HG02588 (cell line): ENCODE results near the gene MAP2K6.

ENCODE experiments used
- ATAC-seq: cut with Tn5 transposase; IDR thresholded peaks from one replicate; pipeline ENCODE4 v1.9.1; 2021; ENCODE audit warnings: mild to moderate bottlenecking, moderate library complexity; ENCODE audit not compliant: unreplicated experiment

The MAP2K6 gene

DNA sequence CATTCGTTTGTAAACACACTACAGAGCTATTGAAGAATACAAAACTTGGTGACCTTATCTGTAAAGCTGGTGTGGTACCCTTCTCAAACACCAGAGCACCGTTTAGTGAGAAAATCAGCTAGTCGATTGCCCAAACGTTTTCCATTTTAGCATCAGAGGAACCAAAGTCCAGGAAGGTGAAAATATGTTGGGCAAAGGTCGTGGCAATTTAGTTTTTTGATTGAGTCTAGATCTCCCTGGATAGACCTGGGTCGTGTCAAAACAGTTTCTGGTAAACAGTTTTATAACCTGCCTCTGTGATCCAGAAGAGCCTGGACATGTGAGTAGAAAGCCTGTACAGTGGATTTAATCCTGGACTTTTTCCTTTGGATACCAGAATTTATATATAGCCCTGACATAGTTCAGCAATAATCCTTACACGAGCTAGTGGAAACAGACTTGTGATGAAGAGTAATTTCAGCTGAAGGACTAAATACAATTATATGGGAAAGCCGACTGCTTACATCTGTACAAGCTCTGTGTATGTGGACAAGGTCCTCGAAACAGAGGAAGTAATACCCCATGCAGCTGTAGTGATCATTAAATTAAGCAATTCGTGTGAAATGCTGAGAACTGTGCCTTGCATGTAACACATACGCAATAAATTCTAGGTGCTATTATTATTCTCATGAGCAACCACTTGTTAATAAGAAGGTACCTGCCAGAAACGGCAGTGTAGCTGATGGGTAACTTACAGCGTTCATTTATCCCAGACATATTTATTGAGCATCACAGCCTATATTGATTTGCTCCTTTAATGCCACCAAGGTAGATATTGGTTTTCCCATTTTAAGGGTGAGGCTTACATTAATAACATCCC is 72.5 kb downstream of the MAP2K6 start:
- no peak for ATAC-seq

DNA sequence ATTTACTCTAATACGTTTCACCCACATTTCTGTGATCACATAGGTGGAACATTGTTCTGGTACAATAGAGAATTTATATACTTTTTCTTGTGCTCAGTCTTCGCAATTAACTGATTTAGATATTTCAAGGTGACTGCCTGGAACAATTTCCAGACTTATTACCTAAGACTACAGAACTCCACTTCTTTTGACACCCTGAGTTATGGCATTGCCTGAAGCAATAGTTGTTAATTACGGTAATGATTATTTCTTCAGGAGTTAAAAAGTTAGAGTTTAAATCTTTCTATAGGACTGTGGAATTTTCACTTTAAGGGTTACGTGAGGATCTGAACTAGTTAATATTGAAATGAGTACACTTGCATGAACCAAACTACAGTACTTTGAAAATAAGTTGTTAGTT is 74.8 kb downstream of the MAP2K6 start:
- no peak for ATAC-seq

DNA sequence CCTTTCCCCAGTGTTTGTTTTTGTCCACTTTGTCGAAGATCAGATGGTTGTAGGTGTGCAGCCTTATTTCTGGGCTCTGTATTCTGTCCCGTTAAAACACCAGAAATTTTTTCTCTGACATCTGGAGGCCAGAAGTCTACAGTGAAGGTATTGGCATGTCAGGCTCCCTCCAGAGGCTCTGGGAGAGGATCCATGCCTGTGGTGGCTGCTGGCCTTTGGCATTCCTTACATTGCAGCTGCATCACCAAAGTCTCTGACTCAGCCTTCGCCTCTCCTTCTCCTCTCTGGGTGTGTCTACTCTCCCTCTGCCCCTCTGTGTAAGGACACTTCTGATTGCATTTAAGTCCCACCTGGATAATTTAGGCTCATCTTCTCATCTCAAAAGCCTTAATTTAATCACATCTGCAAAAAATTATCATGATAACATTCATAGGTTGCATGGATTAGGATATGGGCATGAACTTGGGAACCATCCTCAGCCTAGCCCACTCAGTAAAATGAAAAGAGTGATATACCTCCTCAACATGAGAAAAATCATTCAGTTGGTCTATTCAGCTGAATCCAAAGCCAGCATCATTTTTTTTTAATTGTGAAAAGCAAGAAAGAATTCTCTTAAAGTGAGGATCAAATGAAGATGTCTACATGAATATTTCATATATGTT is 78.0 kb downstream of the MAP2K6 start:
- ATAC-seq = no peak

DNA sequence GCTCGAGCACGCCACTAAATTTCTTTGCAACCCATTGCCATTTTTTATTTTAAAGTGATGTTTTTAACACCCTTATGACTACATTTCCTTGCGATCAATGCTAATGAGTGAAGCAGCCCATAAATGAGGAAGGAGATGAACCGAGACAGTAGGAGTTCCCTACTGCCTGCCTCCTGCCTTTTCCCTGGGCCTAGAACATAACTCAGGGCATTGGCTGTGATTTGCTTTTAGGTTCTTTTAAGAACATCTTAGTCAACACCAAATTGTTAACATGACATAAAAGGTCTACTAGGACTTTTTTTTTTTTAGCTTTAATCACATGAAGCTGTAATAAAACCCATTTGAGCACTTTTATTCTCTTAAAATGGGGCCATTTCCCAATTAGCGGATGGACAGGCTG is 81.3 kb downstream of the MAP2K6 start:
- ATAC-seq = no peak

DNA sequence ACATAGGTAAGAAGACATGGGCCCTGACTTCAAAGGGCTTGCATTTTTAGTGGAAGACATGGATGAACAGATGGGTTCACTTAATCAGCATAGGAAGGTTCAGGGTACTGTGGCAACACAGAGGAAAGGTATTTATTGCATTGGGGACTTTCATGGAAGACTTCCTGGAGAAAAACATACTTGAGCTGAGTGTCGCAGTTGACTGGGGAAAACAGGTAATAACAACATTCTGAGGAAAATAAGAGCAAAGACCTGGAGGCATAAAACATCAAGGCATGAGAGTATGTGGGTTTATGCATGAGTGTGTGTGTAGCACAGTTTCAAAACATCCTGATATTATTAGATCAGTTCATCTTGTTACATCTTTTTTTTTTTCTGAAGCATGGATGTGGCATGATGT is 82.7 kb downstream of the MAP2K6 start:
- ATAC-seq = no peak

DNA sequence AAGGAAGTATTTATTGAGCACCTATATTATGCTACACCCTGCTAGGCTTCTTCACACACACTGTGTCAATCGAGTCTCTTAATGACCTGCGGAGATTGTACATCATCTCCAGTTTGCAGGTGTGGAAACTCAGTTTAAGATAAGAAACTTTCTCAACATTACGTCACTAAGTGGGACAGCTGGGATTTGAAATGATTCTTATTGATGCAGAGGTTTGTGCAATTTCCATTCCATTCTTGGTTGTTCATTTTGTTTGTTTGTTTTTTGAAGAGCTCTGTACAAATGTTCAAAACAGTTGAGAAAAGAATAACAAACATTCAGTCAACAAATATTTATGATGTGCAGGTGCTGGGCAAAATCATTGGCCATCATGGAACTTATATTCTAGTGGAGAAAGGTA is 84.8 kb downstream of the MAP2K6 start:
- ATAC-seq = no peak

DNA sequence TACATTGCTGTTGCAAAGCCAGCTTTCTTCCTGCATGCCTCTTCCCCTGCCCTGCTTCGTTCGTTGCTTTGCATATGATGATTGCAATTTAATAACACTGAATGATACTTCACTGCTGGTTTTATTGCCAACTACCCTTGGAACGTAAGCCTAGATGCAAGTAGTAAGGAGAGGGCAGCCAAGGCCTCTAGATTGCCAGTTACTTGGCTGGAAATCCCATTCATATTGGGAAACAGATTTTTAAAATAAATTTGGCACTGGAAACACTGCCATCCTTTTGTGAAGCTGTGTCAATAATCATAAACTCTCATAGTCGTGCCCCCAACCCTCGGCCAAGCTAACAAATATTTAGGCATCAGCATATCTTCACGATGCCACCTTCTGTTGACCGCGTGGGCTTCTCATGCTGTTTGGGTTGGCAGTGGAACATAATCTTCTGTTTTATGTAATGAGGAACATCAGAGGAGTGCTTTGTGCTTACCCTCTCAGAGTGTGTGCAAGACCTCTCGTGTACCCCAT is 86.5 kb downstream of the MAP2K6 start:
- no peak for ATAC-seq

DNA sequence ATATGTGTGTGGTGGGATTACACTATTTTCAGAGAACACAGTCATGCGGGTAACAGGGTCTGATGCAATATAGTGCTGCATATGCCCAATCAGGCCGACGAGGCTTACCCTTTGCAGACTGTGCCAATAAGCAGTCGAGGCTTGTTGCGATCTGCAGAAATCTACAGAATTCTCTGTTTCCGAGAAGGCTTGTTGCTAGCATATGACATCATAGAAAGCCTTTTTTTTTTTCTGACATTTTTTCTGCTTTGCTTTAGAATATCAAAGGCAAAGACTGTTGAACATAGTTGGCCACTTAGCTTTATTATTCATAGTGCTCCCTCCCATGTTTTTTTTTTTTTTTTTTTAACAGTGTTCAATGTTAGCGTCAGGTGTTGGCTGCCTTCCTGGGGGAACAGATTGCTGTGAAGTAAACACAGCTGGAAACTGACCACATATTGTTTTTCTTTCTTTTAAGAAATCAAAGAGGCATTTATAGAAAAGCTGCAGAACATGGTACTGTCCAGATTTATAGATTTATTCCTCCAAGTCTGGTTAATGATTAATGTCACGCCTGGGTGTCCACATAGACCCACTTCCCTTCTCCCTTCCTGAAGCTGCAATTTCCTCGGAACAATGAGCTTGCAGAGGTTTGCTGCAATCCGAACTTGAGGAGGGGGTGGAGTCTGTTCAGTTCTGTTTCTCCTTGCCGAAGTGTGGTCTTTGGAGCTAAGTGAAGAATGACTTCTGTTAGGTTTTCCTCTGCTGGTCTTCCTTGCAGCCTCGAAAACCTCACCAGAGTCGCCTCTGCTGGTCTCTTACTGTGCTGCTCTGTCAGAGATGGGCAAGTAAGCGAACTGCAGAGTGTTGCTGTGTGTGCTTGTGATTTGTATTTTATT is 87.3 kb downstream of the MAP2K6 start:
- ATAC-seq = no peak

DNA sequence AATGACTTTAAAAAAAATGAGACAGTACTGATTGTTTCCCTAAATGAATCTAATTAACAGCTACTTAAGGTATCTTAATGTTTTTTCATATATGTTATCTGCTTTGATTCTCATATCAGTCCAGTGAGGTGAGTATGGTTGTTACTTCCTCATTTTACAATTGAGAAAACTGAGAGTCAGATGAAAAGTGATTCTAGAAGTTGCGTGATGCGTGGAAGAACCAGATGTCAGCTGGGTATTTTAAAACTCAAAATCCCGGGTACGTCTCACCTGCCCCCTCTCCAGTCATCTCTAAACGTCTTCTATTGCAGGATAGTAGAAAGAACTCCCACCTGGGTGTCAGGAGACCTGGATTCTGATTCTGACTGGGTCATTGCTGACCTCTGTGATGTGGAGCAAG is 89.2 kb downstream of the MAP2K6 start:
- peak; percentile 83 for ATAC-seq

DNA sequence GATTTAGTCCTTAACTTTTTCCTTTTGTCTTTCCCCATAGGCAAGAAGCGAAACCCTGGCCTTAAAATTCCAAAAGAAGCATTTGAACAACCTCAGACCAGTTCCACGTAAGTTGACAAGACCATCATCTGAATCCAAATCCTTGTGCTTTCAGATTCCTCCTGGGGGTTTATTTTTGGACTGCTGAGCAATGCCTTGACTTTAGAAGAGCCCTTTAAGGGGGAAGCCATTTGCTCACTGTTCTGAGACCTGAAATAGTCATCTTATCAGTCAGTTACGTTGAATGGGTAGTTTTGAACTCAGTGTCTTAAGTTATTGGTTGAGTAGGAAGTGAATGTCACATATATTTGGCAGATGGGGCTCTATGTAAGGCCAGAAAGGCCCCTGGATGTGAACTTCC is 91.2 kb downstream of the MAP2K6 start:
- ATAC-seq = no peak

DNA sequence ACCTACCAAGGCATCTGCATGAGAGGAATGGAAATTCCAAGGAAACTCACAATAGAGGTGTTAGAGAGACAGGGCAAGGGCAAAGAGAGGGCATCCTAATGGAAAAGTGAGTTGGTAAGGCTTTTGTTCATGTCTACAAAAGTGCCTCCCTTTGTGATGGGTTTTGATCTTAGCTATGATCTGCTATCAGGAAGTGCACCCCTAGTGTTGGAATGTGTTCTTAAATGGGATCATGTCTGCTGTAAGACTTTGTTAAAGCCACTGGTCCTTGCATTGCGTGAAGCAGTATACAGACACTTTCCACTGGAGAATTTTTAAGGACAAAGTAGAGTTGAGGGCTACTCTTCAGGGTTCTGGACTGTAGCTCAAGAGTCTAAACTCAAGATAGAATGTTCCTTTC is 92.0 kb downstream of the MAP2K6 start:
- ATAC-seq = no peak

DNA sequence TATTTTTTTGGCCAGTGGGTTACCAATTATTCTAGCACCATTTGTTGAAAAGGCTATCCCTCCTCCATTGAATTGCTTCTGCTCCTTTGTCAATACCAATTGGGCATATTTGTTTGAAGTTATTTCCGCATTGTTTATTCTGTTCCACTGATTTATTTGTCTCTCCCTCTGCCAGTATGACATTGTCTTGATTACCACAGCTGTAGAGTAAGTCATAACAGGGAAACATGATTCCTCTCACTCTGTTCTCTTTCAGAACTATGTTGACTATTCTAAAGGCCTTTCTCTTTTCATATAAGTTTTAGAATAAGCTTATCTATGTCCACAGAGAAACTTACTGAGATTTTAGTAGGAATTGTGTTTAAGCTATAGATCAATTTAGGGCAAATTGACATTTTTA is 94.3 kb downstream of the MAP2K6 start:
- ATAC-seq = no peak

DNA sequence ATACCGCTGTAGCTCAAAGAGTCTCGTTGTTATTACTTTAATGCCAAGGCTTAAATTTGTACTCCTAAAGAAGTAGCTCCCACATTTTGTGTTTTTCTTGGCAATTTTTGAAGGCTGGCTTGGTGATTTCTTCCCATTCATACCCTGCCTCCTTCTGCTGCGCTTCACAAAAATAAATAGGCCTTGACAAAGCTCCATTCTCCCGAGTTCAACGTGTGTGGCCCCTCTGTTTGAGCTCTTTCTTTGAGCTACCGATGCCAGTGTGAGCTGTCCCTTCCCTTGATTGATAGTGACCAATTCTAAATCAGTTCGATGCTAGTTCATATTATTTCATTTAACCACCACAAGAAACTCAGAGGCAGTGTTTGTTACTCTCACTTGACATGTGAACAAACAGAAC is 96.8 kb downstream of the MAP2K6 start:
- ATAC-seq = no peak

DNA sequence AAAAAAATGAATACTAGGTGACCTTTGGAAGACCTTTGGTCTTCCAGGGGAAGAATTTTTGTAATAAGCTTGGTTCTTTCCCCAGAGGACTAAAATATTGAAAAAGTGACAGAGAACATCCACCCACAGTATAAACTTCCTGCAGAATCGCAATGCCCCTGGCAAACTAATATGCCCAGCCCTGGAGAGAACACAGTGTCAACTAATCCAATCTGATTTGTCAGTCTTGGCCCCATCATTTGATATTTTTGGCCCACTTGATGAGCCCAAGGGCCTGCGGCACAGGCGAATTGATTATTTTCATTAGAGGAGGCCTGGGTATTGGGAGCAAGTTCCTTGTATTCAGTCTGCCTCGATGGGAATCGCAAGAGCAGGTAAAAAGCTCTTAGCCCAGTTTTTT is 98.4 kb downstream of the MAP2K6 start:
- ATAC-seq = no peak

DNA sequence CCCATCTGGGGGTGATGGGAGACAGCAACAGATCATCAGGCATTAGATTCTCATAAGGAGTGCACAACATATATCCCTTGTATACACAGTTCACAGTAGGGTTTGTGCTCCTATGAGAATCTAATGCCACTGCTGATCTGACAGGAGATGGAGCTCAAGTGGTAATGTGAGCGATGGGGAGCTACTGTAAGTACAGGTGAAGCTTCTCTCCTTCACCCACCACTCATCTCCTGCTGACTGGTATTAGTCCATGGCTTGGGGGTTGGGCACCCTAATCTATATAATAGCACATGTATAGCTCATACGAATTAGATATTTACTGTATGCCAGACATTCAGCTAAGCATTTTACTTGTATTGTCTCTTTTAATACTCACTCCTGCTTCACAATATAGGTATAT is 101.7 kb downstream of the MAP2K6 start:
- ATAC-seq = no peak

DNA sequence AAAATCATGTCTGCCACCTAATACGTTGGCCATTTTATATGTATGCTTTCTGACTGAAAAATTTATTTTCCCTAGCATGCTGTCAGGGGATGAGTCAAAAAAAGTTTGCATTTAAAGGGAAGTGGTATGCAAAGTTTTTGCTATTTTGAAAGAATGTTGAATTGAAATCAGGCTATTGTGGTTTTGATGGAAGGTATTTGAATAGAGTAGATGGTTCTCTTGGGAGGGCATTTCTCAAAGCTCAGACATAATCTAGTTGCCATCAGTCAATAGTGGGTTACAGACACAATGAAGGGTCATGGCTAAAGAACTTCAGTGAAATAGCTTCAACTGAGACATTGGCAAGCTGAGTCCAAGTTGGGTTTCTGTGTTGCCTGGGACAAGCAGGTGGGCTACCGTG is 102.4 kb downstream of the MAP2K6 start:
- peak; percentile 90 for ATAC-seq

DNA sequence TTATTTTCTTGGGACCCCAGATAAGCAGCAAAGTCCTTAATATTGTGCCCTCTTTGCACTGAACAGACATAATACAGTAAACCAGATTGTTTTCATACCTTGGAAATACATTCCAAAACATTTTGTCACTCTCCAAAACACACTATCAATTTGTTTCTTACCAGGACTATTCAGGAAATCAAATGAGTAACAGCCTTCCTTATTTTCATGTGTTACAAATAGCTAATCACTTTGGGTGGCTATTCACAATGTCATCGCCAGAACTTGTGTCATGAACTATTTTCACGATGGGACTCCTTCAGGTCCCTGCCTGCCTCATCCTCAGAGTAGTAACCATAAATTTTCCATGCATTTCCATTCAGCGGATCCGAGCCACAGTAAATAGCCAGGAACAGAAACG is 104.5 kb downstream of the MAP2K6 start:
- ATAC-seq = no peak

DNA sequence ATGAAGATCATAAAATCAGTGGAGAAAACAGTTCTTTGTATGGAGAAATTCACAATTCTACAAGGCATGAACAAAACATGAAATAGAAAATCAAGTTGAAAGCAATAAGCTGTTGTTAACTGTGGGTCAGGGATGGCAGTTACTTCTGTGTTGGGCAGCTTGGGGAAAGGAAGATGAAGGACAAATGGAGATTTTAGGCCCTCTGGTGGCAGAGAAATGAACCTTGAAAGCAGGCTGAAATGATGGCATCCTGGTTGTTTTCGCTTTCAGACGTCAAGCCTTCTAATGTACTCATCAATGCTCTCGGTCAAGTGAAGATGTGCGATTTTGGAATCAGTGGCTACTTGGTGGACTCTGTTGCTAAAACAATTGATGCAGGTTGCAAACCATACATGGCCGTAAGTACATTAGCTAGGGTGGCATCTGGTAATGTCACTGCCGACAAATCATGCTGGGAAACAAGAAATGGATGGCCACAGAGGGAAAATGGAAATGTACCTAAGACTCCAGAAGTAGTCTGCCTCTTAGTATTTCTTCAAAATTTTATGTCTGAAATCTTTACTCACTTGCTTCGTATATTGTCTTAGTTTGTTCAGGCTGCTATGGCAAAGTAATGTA is 108.9 kb downstream of the MAP2K6 start:
- ATAC-seq = peak; percentile 73

DNA sequence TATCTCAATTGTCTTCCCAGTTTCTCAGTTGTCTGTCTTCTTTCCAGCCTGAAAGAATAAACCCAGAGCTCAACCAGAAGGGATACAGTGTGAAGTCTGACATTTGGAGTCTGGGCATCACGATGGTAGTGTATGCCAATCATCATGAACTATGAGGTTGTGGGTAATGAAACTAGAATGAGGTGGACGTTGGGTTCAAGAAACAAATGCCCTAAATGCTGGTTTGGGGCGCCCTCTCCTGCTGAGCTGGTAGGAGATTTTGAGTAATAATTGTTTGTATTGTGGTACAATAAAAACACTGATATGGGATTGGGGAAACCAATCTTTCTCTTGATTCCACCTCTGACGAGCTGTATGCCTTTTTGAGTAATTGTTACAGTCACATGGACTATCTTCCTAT is 110.4 kb downstream of the MAP2K6 start:
- ATAC-seq = no peak

DNA sequence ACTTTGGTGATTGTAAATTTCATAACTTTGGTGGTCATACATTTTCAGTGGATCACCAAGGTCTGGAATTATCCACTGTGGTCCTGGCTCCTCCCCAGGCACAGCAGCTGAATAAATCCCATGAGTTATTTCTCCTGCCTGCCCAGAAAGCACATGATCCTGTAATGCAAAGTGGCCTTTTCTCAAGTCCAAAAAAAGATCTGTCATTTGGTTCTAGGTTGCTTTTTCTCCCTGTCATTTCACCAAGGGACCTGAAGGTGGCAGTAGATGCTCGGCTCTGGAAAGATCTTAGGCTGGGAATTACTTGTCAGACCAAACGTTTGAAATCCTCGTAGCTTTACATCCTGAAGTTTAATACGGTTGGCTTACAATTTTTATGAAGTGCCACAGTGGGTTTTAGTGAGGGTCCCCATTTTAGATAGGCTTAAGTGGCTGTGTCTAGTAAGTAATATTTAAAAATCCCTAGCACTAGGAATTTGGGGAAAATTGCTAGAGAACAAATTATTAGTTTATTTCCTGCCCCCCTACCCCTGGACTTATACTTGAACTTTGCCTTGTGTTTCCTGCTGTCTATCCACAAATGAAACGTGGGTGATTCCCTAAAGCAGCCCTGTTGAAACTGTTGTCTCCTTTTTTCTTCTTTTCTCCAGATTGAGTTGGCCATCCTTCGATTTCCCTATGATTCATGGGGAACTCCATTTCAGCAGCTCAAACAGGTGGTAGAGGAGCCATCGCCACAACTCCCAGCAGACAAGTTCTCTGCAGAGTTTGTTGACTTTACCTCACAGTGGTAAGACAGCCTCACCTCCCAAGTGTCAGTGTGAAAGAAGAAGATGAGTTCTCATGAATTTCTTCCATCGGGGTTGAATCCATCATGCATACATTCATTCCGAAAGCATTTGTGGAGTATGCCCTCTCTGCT is 111.7 kb downstream of the MAP2K6 start:
- no peak for ATAC-seq
